Measurements from ENCODE around the gene CENPH. TPM values are rescaled to one million over a fixed set of nuclear protein-coding genes. Genes with fewer than 3 reads are reported as not detected.
A peak's percentile ranks its signal among the peaks of the same experiment; 100 is the strongest.

The CENPH gene
- total RNA-seq, 1 experiment from 2014 or later, result 79.0 TPM

GRCh38 chr5:69217151-69217511 is 27.7 kb downstream of the CENPH start (continued):
- TF ChIP-seq E2F4 (CRISPR knock-in tag; IDR thresholded peaks at IDR 0.05; ENCODE audit: borderline replicate concordance, low read depth), result no peak
- TF ChIP-seq ARID4B (CRISPR knock-in tag; IDR thresholded peaks at IDR 0.05; ENCODE audit: borderline replicate concordance), result no peak
- TF ChIP-seq FOXK1 (CRISPR knock-in tag; IDR thresholded peaks at IDR 0.05), result no peak
- no peak for TF ChIP-seq TEAD1 (CRISPR knock-in tag; IDR thresholded peaks at IDR 0.05)
- TF ChIP-seq ETV6 (CRISPR knock-in tag; IDR thresholded peaks at IDR 0.05), result no peak
- TF ChIP-seq ZNF423 (CRISPR knock-in tag; IDR thresholded peaks at IDR 0.05), result no peak
- TF ChIP-seq MXD4 (CRISPR knock-in tag; IDR thresholded peaks at IDR 0.05; ENCODE audit: borderline replicate concordance), result no peak
- TF ChIP-seq ZBTB21 (CRISPR knock-in tag; IDR thresholded peaks at IDR 0.05; ENCODE audit: borderline replicate concordance), result no peak

GRCh38 chr5:69217548-69218526 is 28.5 kb downstream of the CENPH start:
- Mint-ChIP-seq H3K4me1 (peaks cover 6% of the 10 kb centered on the region), H3K9me3 (peaks cover 13% of the 10 kb centered on the region), H3K27ac (peak overlapping the region; percentile 98), H3K27me3 (ENCODE audit: low read depth) (0 out of 2 replicates have a peak, but pooled peaks cover 2% of the 10 kb centered on the region), H3K4me3 (peak overlapping the region; percentile 99), H3K36me3 (peaks cover 34% of the 10 kb centered on the region)
- ChIA-PET POLR2A (interaction anchor here (0.6 kb wide), 1 partner anchor 14 kb away, joined by 3 read pairs; no protein-coding TSS in a partner anchor), CTCF (interaction anchor here (1.0 kb wide), 1 partner anchor 124 kb away, joined by 3 read pairs; the partner anchor contains the start of gene SLC30A5)
- DNase-seq (ENCODE audit: low spot score), result peak; percentile 94
- ATAC-seq, result peak; percentile 95
- TF ChIP-seq ZNF423 (CRISPR knock-in tag; IDR thresholded peaks at IDR 0.05), result no peak
- no peak for TF ChIP-seq ZNF263 (CRISPR knock-in tag; IDR thresholded peaks at IDR 0.05; ENCODE audit: low read depth)
- TF ChIP-seq ZSCAN18 (CRISPR knock-in tag; IDR thresholded peaks at IDR 0.05), result no peak
- peak; percentile 87 for TF ChIP-seq MAX (CRISPR knock-in tag; IDR thresholded peaks at IDR 0.05)
- TF ChIP-seq FOXP1 (CRISPR knock-in tag; IDR thresholded peaks at IDR 0.05; ENCODE audit: borderline replicate concordance), result peak; percentile 91
- TF ChIP-seq PREB (CRISPR knock-in tag; IDR thresholded peaks at IDR 0.05; ENCODE audit: borderline replicate concordance), result no peak
- TF ChIP-seq ZMAT4 (CRISPR knock-in tag; IDR thresholded peaks at IDR 0.05), result 0 out of 2 replicates have a peak, but pooled peaks have one; percentile 44
- no peak for TF ChIP-seq CTCF (IDR thresholded peaks at IDR 0.05)
- no peak for TF ChIP-seq USF2 (CRISPR knock-in tag; IDR thresholded peaks at IDR 0.05)
- TF ChIP-seq ZNF121 (CRISPR knock-in tag; IDR thresholded peaks at IDR 0.05), result 0 out of 2 replicates have a peak, but pooled peaks have one; percentile 57
- no peak; the same call in 1 of the 2 replicates for TF ChIP-seq CREM (CRISPR knock-in tag; IDR thresholded peaks at IDR 0.05)
- 0 out of 2 replicates have a peak, but pooled peaks have one; percentile 45 for TF ChIP-seq ZNF232 (CRISPR knock-in tag; IDR thresholded peaks at IDR 0.05)
- TF ChIP-seq SMAD4 (CRISPR knock-in tag; IDR thresholded peaks at IDR 0.05), result peak; percentile 8; the same call in 1 of the 2 replicates
- peak; percentile 49; the same call in 1 of the 2 replicates for TF ChIP-seq USF1 (CRISPR knock-in tag; IDR thresholded peaks at IDR 0.05)

Measured in WTC11 (cell line).